GM12872 (cell line): ENCODE results near the gene PKP4.
A peak's percentile ranks its signal among the peaks of the same experiment; 100 is the strongest.

Experiments
- TF ChIP-seq, protein P1 (sequence below): IDR thresholded peaks from 3 replicates; pipeline ENCODE4 v1.5.1; 2011; ENCODE audit warnings: low read depth, mild to moderate bottlenecking, low read length, moderate library complexity; ENCODE audit not compliant: insufficient read depth

The PKP4 gene

DNA sequence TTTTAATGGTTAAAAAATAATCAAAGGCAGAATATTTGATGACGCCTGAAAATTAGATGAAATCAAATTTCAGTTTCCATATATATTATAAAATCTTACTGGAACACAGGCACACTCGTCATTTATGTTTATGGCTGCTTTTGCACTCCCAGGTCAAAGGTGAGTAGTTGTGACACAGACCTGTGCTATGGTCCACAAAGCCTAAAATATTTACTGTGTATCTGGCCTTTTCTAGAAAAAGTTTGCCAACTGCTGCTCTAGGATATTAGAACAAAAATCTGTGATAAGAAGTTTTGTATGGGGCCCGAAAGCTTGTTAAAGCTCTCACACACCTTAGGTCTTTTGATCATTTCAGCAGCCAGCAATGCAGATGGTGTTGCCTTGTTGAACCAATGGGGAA is 104.3 kb downstream of the PKP4 start:
- TF ChIP-seq, protein P1, sequence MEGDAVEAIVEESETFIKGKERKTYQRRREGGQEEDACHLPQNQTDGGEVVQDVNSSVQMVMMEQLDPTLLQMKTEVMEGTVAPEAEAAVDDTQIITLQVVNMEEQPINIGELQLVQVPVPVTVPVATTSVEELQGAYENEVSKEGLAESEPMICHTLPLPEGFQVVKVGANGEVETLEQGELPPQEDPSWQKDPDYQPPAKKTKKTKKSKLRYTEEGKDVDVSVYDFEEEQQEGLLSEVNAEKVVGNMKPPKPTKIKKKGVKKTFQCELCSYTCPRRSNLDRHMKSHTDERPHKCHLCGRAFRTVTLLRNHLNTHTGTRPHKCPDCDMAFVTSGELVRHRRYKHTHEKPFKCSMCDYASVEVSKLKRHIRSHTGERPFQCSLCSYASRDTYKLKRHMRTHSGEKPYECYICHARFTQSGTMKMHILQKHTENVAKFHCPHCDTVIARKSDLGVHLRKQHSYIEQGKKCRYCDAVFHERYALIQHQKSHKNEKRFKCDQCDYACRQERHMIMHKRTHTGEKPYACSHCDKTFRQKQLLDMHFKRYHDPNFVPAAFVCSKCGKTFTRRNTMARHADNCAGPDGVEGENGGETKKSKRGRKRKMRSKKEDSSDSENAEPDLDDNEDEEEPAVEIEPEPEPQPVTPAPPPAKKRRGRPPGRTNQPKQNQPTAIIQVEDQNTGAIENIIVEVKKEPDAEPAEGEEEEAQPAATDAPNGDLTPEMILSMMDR, result no peak

DNA sequence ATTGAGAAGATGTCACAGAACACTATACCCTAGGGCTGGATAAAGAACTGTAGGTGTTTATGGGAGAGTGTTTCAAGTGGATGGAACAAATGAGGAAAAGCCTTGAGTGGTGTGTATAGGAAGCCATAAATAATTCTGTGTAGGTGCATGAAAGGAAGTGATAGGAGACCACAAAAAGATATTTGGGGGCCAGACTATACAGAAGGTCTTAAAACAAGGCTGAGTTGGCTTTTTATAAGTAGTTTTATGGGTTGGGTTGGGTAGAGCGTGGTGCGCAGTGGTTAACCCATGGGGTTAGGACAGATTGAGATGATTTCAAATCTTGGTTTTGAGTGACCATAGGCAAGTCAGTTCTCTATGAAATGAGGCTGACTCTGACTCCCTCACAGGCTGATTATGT is 110.5 kb downstream of the PKP4 start:
- TF ChIP-seq, protein P1, result no peak

DNA sequence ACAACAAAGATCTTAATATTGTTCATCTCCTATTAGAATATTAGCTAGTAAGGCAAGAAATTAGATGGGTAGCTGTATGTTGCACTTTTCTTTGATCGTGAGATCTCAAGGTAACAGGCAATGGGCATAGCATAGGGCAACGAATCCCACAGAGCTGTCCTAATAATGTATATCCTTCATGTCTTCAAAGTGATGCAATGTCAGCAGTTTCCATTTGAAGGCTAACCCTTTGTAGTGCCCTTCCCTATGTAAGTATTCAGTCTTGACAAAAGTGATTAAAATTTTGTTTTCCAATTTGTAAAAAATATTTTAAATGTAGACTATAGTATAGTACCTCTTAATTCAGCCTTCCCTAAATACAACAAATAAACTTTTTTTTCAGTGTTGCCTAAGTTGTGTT is 112.5 kb downstream of the PKP4 start:
- TF ChIP-seq, protein P1, result no peak

- TF ChIP-seq, protein P1, result no peak
Measured at GRCh38 chr2:158570869-158571268, 114.1 kb downstream of the PKP4 start.

DNA sequence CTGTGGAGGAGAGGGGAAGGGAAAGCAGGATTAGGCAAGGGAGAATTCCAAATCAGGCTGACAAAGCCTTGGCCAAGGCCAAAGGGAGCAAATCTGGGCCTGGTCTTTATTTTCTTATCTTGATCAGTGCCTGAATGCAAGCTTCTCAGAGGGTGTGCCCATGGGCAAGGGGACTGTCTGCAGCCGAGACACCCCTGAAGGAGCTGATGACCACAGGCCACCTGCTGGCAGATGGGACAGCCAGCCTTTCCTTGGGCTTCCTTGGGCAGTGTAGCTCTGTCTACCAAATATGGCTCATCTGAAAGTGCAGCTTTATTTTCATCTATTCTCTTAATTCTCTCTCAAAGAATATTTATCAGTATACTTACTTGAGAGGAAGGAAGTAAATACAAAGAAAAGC is 117.0 kb downstream of the PKP4 start:
- TF ChIP-seq, protein P1, result 0 out of 3 replicates have a peak, but pooled peaks have one; percentile 1

GRCh38 chr2:158575051-158575635 is 118.4 kb downstream of the PKP4 start:
- TF ChIP-seq, protein P1, result no peak

GRCh38 chr2:158577141-158577540 is 120.4 kb downstream of the PKP4 start:
- TF ChIP-seq, protein P1, result no peak

DNA sequence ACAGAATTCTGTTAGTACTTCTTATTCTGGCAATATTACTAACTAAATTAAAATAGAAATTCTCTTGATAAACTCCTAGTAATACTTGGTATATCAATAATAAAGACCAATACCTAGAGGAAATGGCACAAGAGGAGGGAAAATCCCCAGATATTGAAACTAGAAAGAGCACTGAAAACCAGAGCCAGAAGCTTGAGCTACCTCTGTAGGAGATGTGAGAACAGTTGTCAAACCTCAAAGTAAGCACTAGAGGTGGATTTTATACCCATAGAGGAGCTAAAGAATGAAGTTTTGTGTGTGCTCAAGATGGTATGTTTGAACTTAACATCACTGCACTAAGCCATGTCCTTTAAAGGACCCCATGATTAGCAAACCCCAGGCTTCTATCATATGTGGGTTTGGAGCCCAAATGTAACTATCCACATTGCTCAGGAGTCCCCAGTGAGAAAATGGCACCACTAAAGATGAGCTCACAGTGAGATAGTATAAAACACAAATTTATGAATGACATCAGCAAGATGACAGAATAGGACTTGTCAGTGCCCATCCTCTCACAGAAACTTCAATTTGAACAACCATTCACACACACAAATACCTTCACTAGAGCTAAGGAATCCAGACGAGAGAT is 122.1 kb downstream of the PKP4 start:
- TF ChIP-seq, protein P1, result no peak
